Testis (tissue), 3 donors: ENCODE measurements around the gene SND1. TPM values are rescaled to one million over a fixed set of nuclear protein-coding genes. Genes with fewer than 3 reads are reported as not detected.
"Not testable (repeated sequence)": the region's sequence is repeated elsewhere in the genome, so short reads cannot be mapped to it uniquely, and the experiment has no call there.

Source experiments
- DNase-seq: peaks from one replicate; pipeline ENCODE4 v3.0.0-alpha.2; 2019
- H3K27ac ChIP-seq, 2 donors: fragments of 200-600 bp; sonication (generic); one replicate each; pipeline ENCODE4 v1.5.1; 2019
- H3K27me3 ChIP-seq: fragments of 200-600 bp; sonication (generic); one replicate; pipeline ENCODE4 v1.5.1; 2019
- H3K36me3 ChIP-seq: fragments of 200-600 bp; sonication (generic); one replicate; pipeline ENCODE4 v1.5.1; 2017; ENCODE audit warnings: low read depth; ENCODE audit errors: missing control alignments
- H3K4me1 ChIP-seq: fragments of 200-600 bp; sonication (generic); one replicate; pipeline ENCODE4 v1.5.1; 2019
- H3K4me3 ChIP-seq, 2 donors: fragments of 200-600 bp; sonication (generic); one replicate each; pipeline ENCODE4 v1.5.1; 2017 to 2019
- H3K9me3 ChIP-seq: fragments of 200-600 bp; sonication (generic); one replicate; pipeline ENCODE4 v1.5.1; 2017
- POLR2A ChIP-seq: fragments of 450-650 bp; IDR thresholded peaks from one replicate; pipeline ENCODE4 v1.6.1; 2017; ENCODE audit warnings: antibody characterized with exemption, mild to moderate bottlenecking, moderate library complexity
- WGBS, 2 donors: methylation state at CpG; one replicate each; pipeline ENCODE4 v1.1.5; 2018; 5-methylcytosine and 5-hydroxymethylcytosine counted together
- intact Hi-C: fragments of 100-400 bp; cut with DNase I; formaldehyde crosslinking; loops from one replicate; pipeline ENCODE4 v1.15.1; 2023; ENCODE audit warnings: low total_unique reads
- polyA plus RNA-seq: library from polyadenylated mRNA; stranded (reverse); fragments of 350-450 nt; fragmentation: Illumina TruSeq; extraction: RNeasy Lipid Tissue Mini Kit (QIAGEN cat#74804); gene quantifications from one replicate; pipeline ENCODE4 v1.2.3, GENCODE V29; 2014; ENCODE audit warnings: low read depth, low replicate concordance; ENCODE audit not compliant: insufficient read depth
- total RNA-seq, 2 donors: library from RNA; depleted of rRNA; stranded (reverse); fragments of >200 nt; gene quantifications; one replicate each; pipeline ENCODE4 v1.2.3, GENCODE V29; 2016
- TF ChIP-seq, protein P1 (sequence below), 3 experiments: fragments of 450-650 bp in 2 of 3; fragments of 200-600 bp in 1 of 3; sonication (generic) in 1 of 3; IDR thresholded peaks; one replicate each; pipeline ENCODE4 v1.5.1; 2016 to 2019; ENCODE audit warnings: antibody characterized with exemption in 3 of 3, mild to moderate bottlenecking in 2 of 3, moderate library complexity in 1 of 3

Gene SND1
- total and polyA plus RNA-seq, 3 donors from 2014 or later, result 132 to 207 (median 179) TPM

GRCh38 chr7:127962589-127963361 lies 310.8 kb downstream of the SND1 start:
- WGBS, 2 donors, result 95% methylated on average over 5 of the region's 5 CpGs
- DNase-seq, result no peak
- TF ChIP-seq POLR2A, result no peak
- TF ChIP-seq, protein P1, sequence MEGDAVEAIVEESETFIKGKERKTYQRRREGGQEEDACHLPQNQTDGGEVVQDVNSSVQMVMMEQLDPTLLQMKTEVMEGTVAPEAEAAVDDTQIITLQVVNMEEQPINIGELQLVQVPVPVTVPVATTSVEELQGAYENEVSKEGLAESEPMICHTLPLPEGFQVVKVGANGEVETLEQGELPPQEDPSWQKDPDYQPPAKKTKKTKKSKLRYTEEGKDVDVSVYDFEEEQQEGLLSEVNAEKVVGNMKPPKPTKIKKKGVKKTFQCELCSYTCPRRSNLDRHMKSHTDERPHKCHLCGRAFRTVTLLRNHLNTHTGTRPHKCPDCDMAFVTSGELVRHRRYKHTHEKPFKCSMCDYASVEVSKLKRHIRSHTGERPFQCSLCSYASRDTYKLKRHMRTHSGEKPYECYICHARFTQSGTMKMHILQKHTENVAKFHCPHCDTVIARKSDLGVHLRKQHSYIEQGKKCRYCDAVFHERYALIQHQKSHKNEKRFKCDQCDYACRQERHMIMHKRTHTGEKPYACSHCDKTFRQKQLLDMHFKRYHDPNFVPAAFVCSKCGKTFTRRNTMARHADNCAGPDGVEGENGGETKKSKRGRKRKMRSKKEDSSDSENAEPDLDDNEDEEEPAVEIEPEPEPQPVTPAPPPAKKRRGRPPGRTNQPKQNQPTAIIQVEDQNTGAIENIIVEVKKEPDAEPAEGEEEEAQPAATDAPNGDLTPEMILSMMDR (IDR thresholded peaks at IDR 0.05), result no peak
- no peak overlapping the region for H3K4me3 ChIP-seq
- intact Hi-C loops, result no loop called here
- no peaks in the 10 kb centered on the region for H3K36me3 ChIP-seq
- no peaks in the 10 kb centered on the region for H3K4me1 ChIP-seq
- H3K9me3 ChIP-seq, result no peaks in the 10 kb centered on the region
- H3K27ac ChIP-seq, result no peak overlapping the region
- H3K27me3 ChIP-seq, result no peaks in the 10 kb centered on the region

GRCh38 chr7:127963850-127964249 lies 311.9 kb downstream of the SND1 start:
- H3K4me1 ChIP-seq, H3K27me3 ChIP-seq, H3K36me3 ChIP-seq, intact Hi-C loops, H3K27ac ChIP-seq, H3K9me3 ChIP-seq, DNase-seq, H3K4me3 ChIP-seq: not testable (repeated sequence)
- 89 to 100% methylated on average over 1 of the region's 1 CpG for WGBS, 2 donors

DNA sequence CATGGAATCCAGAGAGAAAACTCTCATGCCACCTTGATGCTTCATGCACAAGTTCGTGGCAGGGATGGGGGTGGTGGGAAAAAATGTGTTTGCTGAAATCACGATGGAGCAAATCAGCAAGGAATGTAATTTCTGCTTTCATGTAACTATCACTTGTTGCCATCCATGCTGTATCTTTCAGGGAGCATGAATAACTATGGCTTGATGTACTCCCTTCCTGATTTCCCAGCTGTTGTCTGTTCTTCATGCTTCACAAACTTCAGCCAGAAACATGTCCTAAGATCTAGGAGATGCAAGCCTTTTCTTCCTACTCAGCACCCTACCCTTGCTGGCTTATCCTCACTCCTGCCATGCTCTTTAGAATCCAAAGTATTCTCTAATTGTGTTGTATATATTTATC lies 315.3 kb downstream of the SND1 start:
- H3K4me1 ChIP-seq, result peaks cover 2% of the 10 kb centered on the region
- H3K4me3 ChIP-seq, result no peak overlapping the region
- TF ChIP-seq, protein P1 (IDR thresholded peaks at IDR 0.05), result no peak
- no peak for TF ChIP-seq POLR2A
- H3K36me3 ChIP-seq, result no peaks in the 10 kb centered on the region
- WGBS, 2 donors, result 67 to 72% methylated on average over 2 of the region's 2 CpGs
- no peaks in the 10 kb centered on the region for H3K27me3 ChIP-seq
- DNase-seq, result no peak
- H3K9me3 ChIP-seq, result no peaks in the 10 kb centered on the region
- no peak overlapping the region for H3K27ac ChIP-seq
- intact Hi-C loops, result no loop called here

DNA sequence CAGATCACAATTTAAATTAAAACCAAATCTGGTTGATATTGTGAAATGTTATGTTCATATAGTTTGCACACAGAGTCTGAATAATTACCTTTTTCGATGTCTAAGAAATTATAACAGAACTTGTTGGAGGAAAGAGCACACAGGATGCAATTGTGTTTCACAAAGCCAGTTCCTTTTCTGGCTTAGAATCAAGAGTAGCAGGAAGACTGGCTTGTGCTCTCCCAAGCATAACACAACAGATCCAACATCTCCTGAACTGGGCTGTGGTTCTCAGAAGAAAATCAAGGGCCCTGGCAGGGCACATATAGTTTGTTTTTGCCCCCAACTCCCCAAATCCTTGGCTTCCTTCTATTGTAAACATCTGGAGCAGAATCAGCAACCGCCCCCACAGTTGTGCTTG lies 316.6 kb downstream of the SND1 start:
- Histone ChIP-seq H3K36me3 (no peaks in the 10 kb centered on the region), H3K4me3 (no peak overlapping the region), H3K4me1 (peaks cover 2% of the 10 kb centered on the region), H3K9me3 (no peaks in the 10 kb centered on the region), H3K27ac (no peak overlapping the region), H3K27me3 (no peaks in the 10 kb centered on the region)
- intact Hi-C loops, result no loop called here
- no peak for DNase-seq
- WGBS, 2 donors, result 66 to 70% methylated on average over 2 of the region's 2 CpGs
- no peak for TF ChIP-seq POLR2A

GRCh38 chr7:127973832-127974231 lies 321.8 kb downstream of the SND1 start:
- Histone ChIP-seq H3K4me1 (no peaks in the 10 kb centered on the region), H3K27ac (no peak overlapping the region), H3K4me3 (no peak overlapping the region), H3K36me3 (no peaks in the 10 kb centered on the region), H3K27me3 (no peaks in the 10 kb centered on the region), H3K9me3 (no peaks in the 10 kb centered on the region)
- no peak for DNase-seq
- TF ChIP-seq POLR2A, result no peak
- TF ChIP-seq, protein P1 (IDR thresholded peaks at IDR 0.05), result no peak
- intact Hi-C loops, result no loop called here
